MCF 10A (cell line): ENCODE data around the gene STK11. TPM values are rescaled to one million over a fixed set of nuclear protein-coding genes. Genes with fewer than 3 reads are reported as not detected.

Experiments used
- BruUV-seq: library from RNA; stranded (reverse); fragments of 400-500 nt; replicated peaks from 2 replicates; lab custom pipeline; 2021; lab: Mats Ljungman, UMichigan
- CTCF ChIA-PET: fragments of 300-600 bp; sonication (Branson Sonifier 250); formaldehyde crosslinking; extraction: SDS; loops from one replicate; lab custom pipeline; 2021; ENCODE audit warnings: antibody characterized with exemption, inconsistent platforms; lab: Yijun Ruan, JAX
- POLR2A ChIA-PET: fragments of 300-600, 350-650 bp; sonication (Branson Sonifier 250); formaldehyde crosslinking; extraction: SDS; loops from one replicate; lab custom pipeline; 2020; ENCODE audit warnings: antibody characterized with exemption, inconsistent platforms; lab: Yijun Ruan, JAX
- DNase-seq: peaks from one replicate; pipeline ENCODE4 v3.0.0-alpha.2; 2018; ENCODE audit not compliant: unreplicated experiment
- H3K27ac Mint-ChIP-seq: one replicate; pipeline ENCODE4 v1.8.0; 2022; ENCODE audit warnings: mild to moderate bottlenecking, low read depth, mixed read lengths; ENCODE audit not compliant: unreplicated experiment
- H3K27me3 Mint-ChIP-seq: one replicate; pipeline ENCODE4 v1.8.0; 2022; ENCODE audit warnings: mixed read lengths; ENCODE audit not compliant: insufficient read depth, unreplicated experiment
- H3K36me3 Mint-ChIP-seq: one replicate; pipeline ENCODE4 v1.8.0; 2022; ENCODE audit warnings: mild to moderate bottlenecking, moderate library complexity, mixed read lengths; ENCODE audit not compliant: insufficient read depth, unreplicated experiment
- H3K4me1 Mint-ChIP-seq: one replicate; pipeline ENCODE4 v1.8.0; 2022; ENCODE audit warnings: mixed read lengths; ENCODE audit not compliant: insufficient read depth, unreplicated experiment
- H3K4me3 Mint-ChIP-seq: one replicate; pipeline ENCODE4 v1.8.0; 2022; ENCODE audit warnings: mild to moderate bottlenecking, moderate library complexity, mixed read lengths; ENCODE audit not compliant: unreplicated experiment
- H3K9me3 Mint-ChIP-seq: one replicate; pipeline ENCODE4 v1.8.0; 2022; ENCODE audit warnings: mixed read lengths; ENCODE audit not compliant: unreplicated experiment
- CTCF ChIP-seq: fragments of 200-600 bp; IDR thresholded peaks from one replicate; pipeline ENCODE4 v1.8.0; 2022; ENCODE audit warnings: antibody characterized with exemption, mild to moderate bottlenecking; ENCODE audit not compliant: unreplicated experiment
- intact Hi-C: fragments of 100-400 bp; cut with micrococcal nuclease; formaldehyde crosslinking; loops from 2 replicates; pipeline ENCODE4 v1.14.1; 2022
- total RNA-seq: library from RNA; stranded (reverse); gene quantifications from 2 replicates; pipeline ENCODE4 v1.2.3, GENCODE V29; 2022

STK11 gene
- total RNA-seq, 1 experiment from 2014 or later: 65.6 TPM

DNA sequence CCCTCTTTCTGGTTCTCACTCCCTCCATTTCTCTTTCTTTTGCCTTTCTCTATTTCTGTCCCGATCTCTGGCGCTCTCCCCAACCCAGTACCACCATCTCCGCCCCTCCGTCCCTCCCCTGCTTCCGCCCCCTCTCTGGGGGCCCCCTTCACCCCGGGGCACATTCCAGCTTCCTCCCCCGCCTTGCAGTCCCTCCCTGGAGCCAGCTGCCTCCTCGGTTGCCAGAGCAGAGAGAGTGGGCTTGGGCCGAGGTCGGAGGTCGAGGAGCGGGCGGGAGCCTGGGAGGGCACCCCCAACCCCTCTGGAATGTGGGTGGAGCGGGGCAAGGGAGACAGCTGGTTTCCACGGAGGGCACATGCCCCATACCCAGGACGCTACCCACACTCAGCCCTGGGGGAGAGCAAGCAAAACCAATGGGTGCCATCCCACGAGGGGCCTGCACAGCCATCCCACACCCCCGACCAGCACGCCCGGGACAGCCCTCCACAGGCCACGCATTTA is 57.1 kb downstream of the STK11 start:
- POLR2A ChIA-PET: interaction anchor here (1.1 to 3.5 kb wide), 5 partner anchors 10 to 161 kb away, joined by 3 to 58 read pairs (median 11); partner anchors contain the start of gene ATP5F1D
- no peaks in the 10 kb centered on the region for H3K9me3 Mint-ChIP-seq
- H3K27ac Mint-ChIP-seq: no peak overlapping the region
- no peaks in the 10 kb centered on the region for H3K27me3 Mint-ChIP-seq
- H3K36me3 Mint-ChIP-seq: peaks cover 30% of the 10 kb centered on the region
- intact Hi-C loops: no loop called here
- CTCF ChIA-PET: interaction anchor here (1.1 to 4.4 kb wide), 2 partner anchors 18 to 205 kb away, joined by 3 to 25 read pairs; no protein-coding TSS in a partner anchor
- BruUV-seq: no TSS peak
- DNase-seq: no peak
- peaks cover 32% of the 10 kb centered on the region for H3K4me1 Mint-ChIP-seq
- H3K4me3 Mint-ChIP-seq: peak overlapping the region; percentile 71
- no peak for TF ChIP-seq CTCF

GRCh38 chr19:1263188-1263587 is 57.6 kb downstream of the STK11 start:
- H3K27ac Mint-ChIP-seq: no peak overlapping the region
- peaks cover 32% of the 10 kb centered on the region for H3K4me1 Mint-ChIP-seq
- BruUV-seq: no TSS peak
- POLR2A ChIA-PET: interaction anchor here (1.2 to 3.5 kb wide), 3 partner anchors 10 to 21 kb away, joined by 11 to 58 read pairs (median 27); partner anchors contain the start of gene ATP5F1D
- no peak for TF ChIP-seq CTCF
- intact Hi-C loops: no loop called here
- H3K27me3 Mint-ChIP-seq: no peaks in the 10 kb centered on the region
- H3K4me3 Mint-ChIP-seq: peak overlapping the region; percentile 71
- H3K9me3 Mint-ChIP-seq: no peaks in the 10 kb centered on the region
- no peak for DNase-seq
- CTCF ChIA-PET: interaction anchor here (0.6 to 4.4 kb wide), 2 partner anchors 19 to 92 kb away, joined by 3 to 25 read pairs; no protein-coding TSS in a partner anchor
- H3K36me3 Mint-ChIP-seq: peaks cover 25% of the 10 kb centered on the region

GRCh38 chr19:1264801-1265614 is 59.4 kb downstream of the STK11 start:
- peaks cover 39% of the 10 kb centered on the region for H3K4me1 Mint-ChIP-seq
- TF ChIP-seq CTCF: no peak
- no peaks in the 10 kb centered on the region for H3K9me3 Mint-ChIP-seq
- peak overlapping the region; percentile 50 for H3K27ac Mint-ChIP-seq
- BruUV-seq: no TSS peak
- peak overlapping the region; percentile 70 for H3K4me3 Mint-ChIP-seq
- intact Hi-C loops: no loop called here
- peak; percentile 96 for DNase-seq
- CTCF ChIA-PET: interaction anchor here (0.5 to 4.9 kb wide), 6 partner anchors 12 to 220 kb away, joined by 3 to 144 read pairs (median 11); no protein-coding TSS in a partner anchor
- peaks cover 19% of the 10 kb centered on the region for H3K36me3 Mint-ChIP-seq
- POLR2A ChIA-PET: interaction anchor here (0.8 to 6.2 kb wide), 9 partner anchors 9 to 225 kb away, joined by 4 to 240 read pairs (median 18); partner anchors contain the start of genes ABCA7, ATP5F1D, FAM174C and MIDN
- no peaks in the 10 kb centered on the region for H3K27me3 Mint-ChIP-seq
